Myocyte (in vitro differentiated cells): ENCODE results near the gene ZBTB7C. TPM values are rescaled to one million over a fixed set of nuclear protein-coding genes. Genes with fewer than 3 reads are reported as not detected.

Experiments
- DNase-seq: peaks from one replicate; pipeline ENCODE4 v3.0.0-alpha.2; 2012; ENCODE audit warnings: low read depth
- total RNA-seq: library from RNA; depleted of rRNA; stranded (reverse); fragments of >200 nt; gene quantifications from 2 replicates; pipeline ENCODE4 v1.2.3, GENCODE V29; 2014

The ZBTB7C gene
- total RNA-seq, 1 donor from 2014 or later, result 16.4 TPM

GRCh38 chr18:48326901-48327675 lies 82.1 kb downstream of the ZBTB7C start:
- DNase-seq, result peak; percentile 66

- no peak for DNase-seq
These were observed 84.0 kb downstream of the ZBTB7C start for GRCh38 chr18:48325115-48325665.

GRCh38 chr18:48324651-48325050 lies 84.5 kb downstream of the ZBTB7C start:
- no peak for DNase-seq

- no peak for DNase-seq
These were observed 86.0 kb downstream of the ZBTB7C start for GRCh38 chr18:48323151-48323550.

GRCh38 chr18:48321536-48321935 lies 87.6 kb downstream of the ZBTB7C start:
- no peak for DNase-seq

- no peak for DNase-seq
These were observed 88.1 kb downstream of the ZBTB7C start for GRCh38 chr18:48321121-48321520.

- peak; percentile 86 for DNase-seq
These were observed 88.6 kb downstream of the ZBTB7C start for GRCh38 chr18:48320639-48320945.

- DNase-seq, result peak; percentile 56
These were observed 89.2 kb downstream of the ZBTB7C start for GRCh38 chr18:48319801-48320638.

- no peak for DNase-seq
These were observed 90.7 kb downstream of the ZBTB7C start for GRCh38 chr18:48318436-48318835.

GRCh38 chr18:48317781-48318381 lies 91.3 kb downstream of the ZBTB7C start:
- no peak for DNase-seq

GRCh38 chr18:48316177-48316576 lies 93.0 kb downstream of the ZBTB7C start:
- DNase-seq, result no peak

GRCh38 chr18:48314690-48315089 lies 94.5 kb downstream of the ZBTB7C start:
- no peak for DNase-seq

- DNase-seq, result no peak
These were observed 95.4 kb downstream of the ZBTB7C start for GRCh38 chr18:48313792-48314191.

- DNase-seq, result peak; percentile 90
These were observed 97.1 kb downstream of the ZBTB7C start for GRCh38 chr18:48312066-48312465.

- no peak for DNase-seq
These were observed 98.2 kb downstream of the ZBTB7C start for GRCh38 chr18:48310999-48311398.

- DNase-seq, result no peak
These were observed 98.8 kb downstream of the ZBTB7C start for GRCh38 chr18:48310353-48310752.

- DNase-seq, result no peak
These were observed 100.2 kb downstream of the ZBTB7C start for GRCh38 chr18:48308755-48309575.

- DNase-seq, result no peak
These were observed 101.1 kb downstream of the ZBTB7C start for GRCh38 chr18:48308027-48308635.

- no peak for DNase-seq
These were observed 102.3 kb downstream of the ZBTB7C start for GRCh38 chr18:48306838-48307237.

- no peak for DNase-seq
These were observed 104.1 kb downstream of the ZBTB7C start for GRCh38 chr18:48304906-48305693.
